Adipocyte (in vitro differentiated cells): ENCODE measurements around the gene PFKL.

Experiments
- DNase-seq: peaks from one replicate; pipeline ENCODE4 v3.0.0-alpha.2; 2015; ENCODE audit warnings: low read depth
- H3K27me3 ChIP-seq: replicated peaks from 2 replicates; pipeline ENCODE4 v1.7.0; 2013; ENCODE audit warnings: mild to moderate bottlenecking, low read length, moderate library complexity; ENCODE audit not compliant: control insufficient read depth, insufficient read depth
- H3K36me3 ChIP-seq: 2 replicates; pipeline ENCODE4 v1.7.0; 2013; ENCODE audit warnings: low read length, mild to moderate bottlenecking, moderate library complexity; ENCODE audit not compliant: control insufficient read depth, insufficient read depth, severe bottlenecking
- H3K4me1 ChIP-seq: 2 replicates; pipeline ENCODE4 v1.7.0; 2013; ENCODE audit warnings: mild to moderate bottlenecking, low read length, moderate library complexity; ENCODE audit not compliant: control insufficient read depth, insufficient read depth
- H3K4me3 ChIP-seq: 2 replicates; pipeline ENCODE4 v1.7.0; 2013; ENCODE audit warnings: mild to moderate bottlenecking, low read length, moderate library complexity
- H3K9ac ChIP-seq: 2 replicates; pipeline ENCODE4 v1.7.0; 2013; ENCODE audit warnings: mild to moderate bottlenecking, low read length, moderate library complexity
- H3K9me3 ChIP-seq: 2 replicates; pipeline ENCODE4 v1.7.0; 2013; ENCODE audit warnings: mild to moderate bottlenecking, low read length, moderate library complexity; ENCODE audit not compliant: control insufficient read depth

The PFKL gene

GRCh38 chr21:44318489-44319285, 18.8 kb downstream of the PFKL start:
- H3K27me3 ChIP-seq = no peaks in the 10 kb centered on the region
- no peak overlapping the region for H3K4me3 ChIP-seq
- H3K9me3 ChIP-seq = no peaks in the 10 kb centered on the region
- DNase-seq = no peak
- H3K36me3 ChIP-seq = peaks cover 47% of the 10 kb centered on the region
- no peaks in the 10 kb centered on the region for H3K4me1 ChIP-seq
- H3K9ac ChIP-seq = no peak overlapping the region

- DNase-seq = no peak
- no peaks in the 10 kb centered on the region for H3K9me3 ChIP-seq
- H3K4me3 ChIP-seq = no peak overlapping the region
- H3K27me3 ChIP-seq = no peaks in the 10 kb centered on the region
- H3K36me3 ChIP-seq = peaks cover 55% of the 10 kb centered on the region
- H3K4me1 ChIP-seq = no peaks in the 10 kb centered on the region
- H3K9ac ChIP-seq = no peak overlapping the region
Observed at GRCh38 chr21:44319407-44320065, 19.7 kb downstream of the PFKL start.

- Histone ChIP-seq H3K36me3 (peaks cover 57% of the 10 kb centered on the region), H3K9me3 (no peaks in the 10 kb centered on the region), H3K27me3 (no peaks in the 10 kb centered on the region), H3K9ac (no peak overlapping the region), H3K4me1 (no peaks in the 10 kb centered on the region), H3K4me3 (no peak overlapping the region)
- DNase-seq = no peak
Observed at GRCh38 chr21:44320847-44321246, 21.0 kb downstream of the PFKL start.

- Histone ChIP-seq H3K9me3 (no peaks in the 10 kb centered on the region), H3K4me1 (no peaks in the 10 kb centered on the region), H3K9ac (no peak overlapping the region), H3K4me3 (no peak overlapping the region), H3K36me3 (peaks cover 51% of the 10 kb centered on the region), H3K27me3 (no peaks in the 10 kb centered on the region)
- no peak for DNase-seq
Observed at GRCh38 chr21:44321846-44322450, 22.1 kb downstream of the PFKL start.

GRCh38 chr21:44322621-44323325, 22.9 kb downstream of the PFKL start:
- Histone ChIP-seq H3K27me3 (no peaks in the 10 kb centered on the region), H3K9me3 (no peaks in the 10 kb centered on the region), H3K4me3 (no peak overlapping the region), H3K4me1 (no peaks in the 10 kb centered on the region), H3K36me3 (peaks cover 46% of the 10 kb centered on the region), H3K9ac (no peak overlapping the region)
- DNase-seq = no peak

GRCh38 chr21:44323591-44323990, 23.7 kb downstream of the PFKL start:
- no peak for DNase-seq
- Histone ChIP-seq H3K4me1 (no peaks in the 10 kb centered on the region), H3K4me3 (no peak overlapping the region), H3K9ac (no peak overlapping the region), H3K27me3 (no peaks in the 10 kb centered on the region), H3K9me3 (no peaks in the 10 kb centered on the region), H3K36me3 (peaks cover 41% of the 10 kb centered on the region)

- peaks cover 38% of the 10 kb centered on the region for H3K36me3 ChIP-seq
- H3K9me3 ChIP-seq = no peaks in the 10 kb centered on the region
- H3K4me1 ChIP-seq = no peaks in the 10 kb centered on the region
- no peaks in the 10 kb centered on the region for H3K27me3 ChIP-seq
- H3K4me3 ChIP-seq = no peak overlapping the region
- no peak for DNase-seq
- no peak overlapping the region for H3K9ac ChIP-seq
Observed at GRCh38 chr21:44324106-44324853, 24.4 kb downstream of the PFKL start.

- Histone ChIP-seq H3K4me1 (no peaks in the 10 kb centered on the region), H3K9ac (no peak overlapping the region), H3K9me3 (no peaks in the 10 kb centered on the region), H3K36me3 (peaks cover 33% of the 10 kb centered on the region), H3K27me3 (no peaks in the 10 kb centered on the region), H3K4me3 (no peak overlapping the region)
- DNase-seq = no peak
Observed at GRCh38 chr21:44324854-44325107, 24.9 kb downstream of the PFKL start.

- Histone ChIP-seq H3K27me3 (no peaks in the 10 kb centered on the region), H3K36me3 (peaks cover 30% of the 10 kb centered on the region), H3K4me3 (no peak overlapping the region), H3K9ac (no peak overlapping the region), H3K9me3 (no peaks in the 10 kb centered on the region), H3K4me1 (no peaks in the 10 kb centered on the region)
- DNase-seq = no peak
Observed at GRCh38 chr21:44325386-44326271, 25.8 kb downstream of the PFKL start.

GRCh38 chr21:44326272-44326647, 26.4 kb downstream of the PFKL start:
- Histone ChIP-seq H3K4me3 (no peak overlapping the region), H3K4me1 (no peaks in the 10 kb centered on the region), H3K36me3 (peaks cover 30% of the 10 kb centered on the region), H3K9me3 (no peaks in the 10 kb centered on the region), H3K9ac (no peak overlapping the region), H3K27me3 (no peaks in the 10 kb centered on the region)
- no peak for DNase-seq
